Measurements from ENCODE around the gene VILL. TPM values are rescaled to one million over a fixed set of nuclear protein-coding genes. Genes with fewer than 3 reads are reported as not detected.
"Not testable (repeated sequence)": the region's sequence is repeated elsewhere in the genome, so short reads cannot be mapped to it uniquely, and the experiment has no call there.

Gene VILL
- total RNA-seq, 1 donor from 2014 or later, result 11.4 TPM

- Mint-ChIP-seq H3K9me3 (no peaks in the 10 kb centered on the region), H3K4me1 (peaks cover 2% of the 10 kb centered on the region), H3K27me3 (no peaks in the 10 kb centered on the region), H3K4me3 (no peak overlapping the region), H3K27ac (no peak overlapping the region), H3K36me3 (ENCODE audit: low read depth) (no peaks in the 10 kb centered on the region)
- intact Hi-C loops (cut with micrococcal nuclease), result no loop called here
- no peak for DNase-seq
These were observed 4.8 kb upstream of the VILL start for GRCh38 chr3:37985637-37986320.

GRCh38 chr3:37986479-37987314 is 3.9 kb upstream of the VILL start:
- peaks cover 2% of the 10 kb centered on the region for H3K27me3 Mint-ChIP-seq
- no peaks in the 10 kb centered on the region for H3K9me3 Mint-ChIP-seq
- peaks cover 2% of the 10 kb centered on the region for H3K4me1 Mint-ChIP-seq
- intact Hi-C loops (cut with micrococcal nuclease), result no loop called here
- H3K4me3 Mint-ChIP-seq, result no peak overlapping the region
- no peak for DNase-seq
- no peak overlapping the region for H3K27ac Mint-ChIP-seq
- no peaks in the 10 kb centered on the region for H3K36me3 Mint-ChIP-seq (ENCODE audit: low read depth)

- Mint-ChIP-seq H3K4me3 (no peak overlapping the region), H3K36me3 (ENCODE audit: low read depth) (no peaks in the 10 kb centered on the region), H3K9me3 (no peaks in the 10 kb centered on the region)
These were observed 3.3 kb upstream of the VILL start for GRCh38 chr3:37987315-37987697.

DNA sequence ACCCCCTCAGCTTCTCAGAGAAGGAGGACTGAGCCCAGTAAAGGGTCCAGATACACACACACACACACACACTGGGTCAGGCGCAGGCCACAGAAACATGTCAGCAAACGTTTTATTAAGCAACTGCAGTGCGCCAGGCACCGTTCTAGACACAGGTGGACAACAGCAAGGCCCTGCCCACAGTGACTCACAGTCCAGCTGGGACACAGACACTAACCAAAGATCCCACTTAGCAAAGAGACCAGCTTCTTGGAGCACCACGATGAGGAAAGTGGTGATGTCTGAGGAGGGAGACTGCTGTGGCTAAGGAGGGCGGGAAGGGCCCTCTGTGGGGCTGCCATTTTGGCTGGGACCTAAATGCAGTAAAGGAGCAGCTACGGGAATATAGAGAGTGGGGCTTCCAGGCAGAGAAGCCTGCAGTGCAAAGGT is 2.8 kb upstream of the VILL start:
- Mint-ChIP-seq H3K27me3 (peaks cover 2% of the 10 kb centered on the region), H3K36me3 (ENCODE audit: low read depth) (no peaks in the 10 kb centered on the region), H3K27ac (no peak overlapping the region), H3K4me3 (no peak overlapping the region), H3K9me3 (no peaks in the 10 kb centered on the region), H3K4me1 (peaks cover 2% of the 10 kb centered on the region)
- intact Hi-C loops (cut with micrococcal nuclease), result no loop called here
- no peak for DNase-seq

More at GRCh38 chr3:37987315-37987697, 3.3 kb upstream of the VILL start:
- no peak for DNase-seq
- Mint-ChIP-seq H3K27me3 (peaks cover 2% of the 10 kb centered on the region), H3K4me1 (peaks cover 2% of the 10 kb centered on the region), H3K27ac (no peak overlapping the region)
- intact Hi-C loops (cut with micrococcal nuclease), result no loop called here

DNA sequence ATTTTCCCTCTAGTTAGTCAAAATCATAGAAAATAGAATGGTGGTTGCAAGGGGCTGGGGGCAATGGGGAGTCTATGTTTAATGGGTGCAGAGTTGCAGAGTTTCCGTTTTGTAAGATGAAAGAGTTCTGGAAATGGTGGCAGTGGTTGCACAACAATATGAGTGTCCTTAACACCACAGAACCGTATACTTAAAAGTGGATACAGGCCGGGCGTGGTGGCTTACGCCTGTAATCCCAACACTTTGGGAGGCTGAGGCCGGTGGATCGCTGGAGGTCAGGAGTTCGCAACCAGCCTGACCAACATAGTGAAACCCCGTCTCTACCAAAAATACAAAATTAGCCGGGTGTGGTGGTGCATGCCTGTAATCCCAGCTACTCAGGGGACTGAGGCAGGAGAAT is 2.2 kb upstream of the VILL start:
- H3K4me1 Mint-ChIP-seq; H3K9me3 Mint-ChIP-seq; H3K4me3 Mint-ChIP-seq; intact Hi-C loops (cut with micrococcal nuclease); H3K36me3 Mint-ChIP-seq (ENCODE audit: low read depth); H3K27me3 Mint-ChIP-seq; DNase-seq; H3K27ac Mint-ChIP-seq: not testable (repeated sequence)

GRCh38 chr3:37988931-37989525 is 1.6 kb upstream of the VILL start:
- Mint-ChIP-seq H3K36me3 (ENCODE audit: low read depth) (no peaks in the 10 kb centered on the region), H3K9me3 (no peaks in the 10 kb centered on the region), H3K27me3 (peaks cover 2% of the 10 kb centered on the region), H3K4me3 (no peak overlapping the region), H3K27ac (no peak overlapping the region), H3K4me1 (peaks cover 9% of the 10 kb centered on the region)
- intact Hi-C loops (cut with micrococcal nuclease), result no loop called here
- DNase-seq, result no peak

- peaks cover 3% of the 10 kb centered on the region for H3K36me3 Mint-ChIP-seq (ENCODE audit: low read depth)
- H3K4me3 Mint-ChIP-seq, result no peak overlapping the region
- peaks cover 16% of the 10 kb centered on the region for H3K4me1 Mint-ChIP-seq
- DNase-seq, result no peak
- intact Hi-C loops (cut with micrococcal nuclease), result no loop called here
- no peak overlapping the region for H3K27ac Mint-ChIP-seq
- no peaks in the 10 kb centered on the region for H3K9me3 Mint-ChIP-seq
- H3K27me3 Mint-ChIP-seq, result peaks cover 2% of the 10 kb centered on the region
These were observed 635 bp upstream of the VILL start for GRCh38 chr3:37989821-37990480.

DNA sequence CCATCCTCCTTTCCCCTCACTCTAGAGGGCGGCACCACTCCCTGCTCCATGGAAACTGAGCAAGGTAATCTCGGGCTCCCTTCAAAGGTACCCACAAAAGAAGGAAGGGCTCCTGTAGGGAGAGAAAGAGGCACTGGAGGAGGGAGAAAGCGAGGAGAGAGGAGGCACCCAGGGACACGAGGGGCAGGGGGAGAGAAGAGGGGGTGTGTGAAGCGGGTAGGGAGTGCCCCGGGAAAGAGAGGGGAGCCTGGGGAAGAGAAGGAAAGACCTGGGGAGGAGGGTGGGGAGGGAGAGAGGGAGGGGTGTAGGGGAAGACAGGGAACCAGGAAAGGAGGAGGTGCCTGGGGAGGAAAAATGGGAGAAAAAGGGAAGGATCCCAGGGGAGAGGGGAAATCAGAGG is 523 bp downstream of the VILL start:
- Mint-ChIP-seq H3K27ac (no peak overlapping the region), H3K4me3 (no peak overlapping the region), H3K27me3 (peaks cover 2% of the 10 kb centered on the region), H3K9me3 (no peaks in the 10 kb centered on the region), H3K36me3 (ENCODE audit: low read depth) (peaks cover 11% of the 10 kb centered on the region), H3K4me1 (peaks cover 28% of the 10 kb centered on the region)
- intact Hi-C loops (cut with micrococcal nuclease), result no loop called here
- no peak for DNase-seq

- no peak overlapping the region for H3K27ac Mint-ChIP-seq
- H3K27me3 Mint-ChIP-seq, result peaks cover 2% of the 10 kb centered on the region
- intact Hi-C loops (cut with micrococcal nuclease), result no loop called here
- H3K4me1 Mint-ChIP-seq, result peaks cover 35% of the 10 kb centered on the region
- DNase-seq, result no peak
- H3K36me3 Mint-ChIP-seq (ENCODE audit: low read depth), result peaks cover 18% of the 10 kb centered on the region
- H3K9me3 Mint-ChIP-seq, result no peaks in the 10 kb centered on the region
- no peak overlapping the region for H3K4me3 Mint-ChIP-seq
These were observed 1.2 kb downstream of the VILL start for GRCh38 chr3:37991823-37992222.

GRCh38 chr3:37992271-37993066 is 1.9 kb downstream of the VILL start:
- peaks cover 20% of the 10 kb centered on the region for H3K36me3 Mint-ChIP-seq (ENCODE audit: low read depth)
- intact Hi-C loops (cut with micrococcal nuclease), result no loop called here
- H3K4me1 Mint-ChIP-seq, result peaks cover 37% of the 10 kb centered on the region
- no peak overlapping the region for H3K4me3 Mint-ChIP-seq
- H3K9me3 Mint-ChIP-seq, result no peaks in the 10 kb centered on the region
- peaks cover 2% of the 10 kb centered on the region for H3K27me3 Mint-ChIP-seq
- no peak for DNase-seq
- H3K27ac Mint-ChIP-seq, result peak overlapping the region; percentile 20

GRCh38 chr3:37993067-37993455 is 2.5 kb downstream of the VILL start:
- intact Hi-C loops (cut with micrococcal nuclease), result no loop called here
- Mint-ChIP-seq H3K4me3 (peak overlapping the region; percentile 97), H3K27ac (peak overlapping the region; percentile 20), H3K27me3 (peaks cover 2% of the 10 kb centered on the region), H3K4me1 (peaks cover 38% of the 10 kb centered on the region), H3K36me3 (ENCODE audit: low read depth) (peaks cover 20% of the 10 kb centered on the region), H3K9me3 (no peaks in the 10 kb centered on the region)
- DNase-seq, result no peak

DNA sequence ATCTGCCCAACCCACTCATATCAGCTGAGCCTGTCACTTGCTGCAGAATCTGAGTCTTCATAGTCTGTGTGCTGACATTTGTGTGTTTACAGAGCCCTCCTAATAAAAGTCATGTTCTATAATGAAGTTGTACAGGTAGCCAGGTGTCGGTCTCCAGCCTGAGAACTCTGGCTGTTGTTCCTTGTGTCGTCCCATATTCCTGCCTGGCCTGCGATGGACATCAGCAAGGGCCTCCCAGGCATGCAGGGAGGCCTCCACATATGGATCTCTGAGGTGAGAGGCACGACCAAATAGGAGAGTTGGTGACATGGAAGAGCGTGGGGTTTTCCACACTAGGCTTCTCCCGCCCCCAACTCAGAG is 2.9 kb downstream of the VILL start:
- Mint-ChIP-seq H3K36me3 (ENCODE audit: low read depth) (peaks cover 20% of the 10 kb centered on the region), H3K27ac (peak overlapping the region; percentile 95), H3K27me3 (peaks cover 2% of the 10 kb centered on the region), H3K4me1 (peaks cover 42% of the 10 kb centered on the region), H3K4me3 (peak overlapping the region; percentile 97), H3K9me3 (no peaks in the 10 kb centered on the region)
- intact Hi-C loops (cut with micrococcal nuclease), result no loop called here
- no peak for DNase-seq
